GM11168 (cell line): ENCODE data around the gene CFAP97D1.
"Not testable (repeated sequence)": the region's sequence is repeated elsewhere in the genome, so short reads cannot be mapped to it uniquely, and the experiment has no call there.

Source experiments
- in situ Hi-C: fragments of 300-500 bp; cut with MboI; formaldehyde crosslinking; loops from one replicate; pipeline ENCODE4 v1.12.0; 2022; ENCODE audit warnings: low sequenced_read_pairs; ENCODE audit not compliant: unreplicated experiment

Gene CFAP97D1

GRCh38 chr17:43790311-43790940 lies 10.2 kb downstream of the CFAP97D1 start:
- in situ Hi-C loops = no loop called here

GRCh38 chr17:43791589-43791988 lies 11.4 kb downstream of the CFAP97D1 start:
- in situ Hi-C loops = no loop called here

GRCh38 chr17:43792668-43793067 lies 12.4 kb downstream of the CFAP97D1 start:
- in situ Hi-C loops = not testable (repeated sequence)

- in situ Hi-C loops = not testable (repeated sequence)
Measured at GRCh38 chr17:43798024-43798423, 17.8 kb downstream of the CFAP97D1 start.

- in situ Hi-C loops = no loop called here
Measured at GRCh38 chr17:43799047-43799446, 18.8 kb downstream of the CFAP97D1 start.

- in situ Hi-C loops = no loop called here
Measured at GRCh38 chr17:43800736-43801135, 20.5 kb downstream of the CFAP97D1 start.

GRCh38 chr17:43801844-43802243 lies 21.6 kb downstream of the CFAP97D1 start:
- in situ Hi-C loops = no loop called here

GRCh38 chr17:43803758-43804157 lies 23.5 kb downstream of the CFAP97D1 start:
- in situ Hi-C loops = no loop called here

GRCh38 chr17:43805117-43805516 lies 24.9 kb downstream of the CFAP97D1 start:
- in situ Hi-C loops = no loop called here

- in situ Hi-C loops = no loop called here
Measured at GRCh38 chr17:43808076-43808475, 27.8 kb downstream of the CFAP97D1 start.

- in situ Hi-C loops = no loop called here
Measured at GRCh38 chr17:43809121-43809520, 28.9 kb downstream of the CFAP97D1 start.

GRCh38 chr17:43810226-43810715 lies 30.0 kb downstream of the CFAP97D1 start:
- in situ Hi-C loops = no loop called here

GRCh38 chr17:43810823-43811222 lies 30.6 kb downstream of the CFAP97D1 start:
- in situ Hi-C loops = no loop called here

- in situ Hi-C loops = no loop called here
Measured at GRCh38 chr17:43812396-43813265, 32.4 kb downstream of the CFAP97D1 start.

GRCh38 chr17:43813386-43813785 lies 33.2 kb downstream of the CFAP97D1 start:
- in situ Hi-C loops = no loop called here

- in situ Hi-C loops = no loop called here
Measured at GRCh38 chr17:43814026-43814425, 33.8 kb downstream of the CFAP97D1 start.

GRCh38 chr17:43814714-43815113 lies 34.5 kb downstream of the CFAP97D1 start:
- in situ Hi-C loops = no loop called here

GRCh38 chr17:43816336-43817320 lies 36.4 kb downstream of the CFAP97D1 start:
- in situ Hi-C loops = no loop called here

GRCh38 chr17:43817826-43818225 lies 37.6 kb downstream of the CFAP97D1 start:
- in situ Hi-C loops = no loop called here

- in situ Hi-C loops = no loop called here
Measured at GRCh38 chr17:43818966-43819365, 38.7 kb downstream of the CFAP97D1 start.
